ENCODE data around the gene KCNV2.

Gene KCNV2

DNA sequence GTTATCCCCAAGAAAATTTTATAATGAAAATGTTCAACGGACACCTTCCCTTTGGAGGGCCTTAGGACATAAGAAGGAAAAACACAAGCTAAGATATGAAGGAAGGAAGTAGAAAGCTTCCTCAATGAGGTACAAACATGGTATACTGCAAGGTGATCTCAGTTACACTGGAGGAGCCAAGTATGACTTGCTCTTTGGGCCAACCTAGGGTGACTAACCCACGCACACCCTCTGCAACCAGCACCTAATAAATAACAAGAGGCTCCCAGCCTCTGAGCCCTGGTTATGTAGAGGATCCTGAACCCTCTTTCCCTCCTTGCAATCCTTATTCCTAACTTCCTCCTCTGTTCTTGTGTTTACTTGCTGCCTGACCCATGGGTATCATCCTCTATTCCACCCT, 38.3 kb upstream of the KCNV2 start:
- DNase-seq (ENCODE audit: low read depth), result peak; percentile 72

DNA sequence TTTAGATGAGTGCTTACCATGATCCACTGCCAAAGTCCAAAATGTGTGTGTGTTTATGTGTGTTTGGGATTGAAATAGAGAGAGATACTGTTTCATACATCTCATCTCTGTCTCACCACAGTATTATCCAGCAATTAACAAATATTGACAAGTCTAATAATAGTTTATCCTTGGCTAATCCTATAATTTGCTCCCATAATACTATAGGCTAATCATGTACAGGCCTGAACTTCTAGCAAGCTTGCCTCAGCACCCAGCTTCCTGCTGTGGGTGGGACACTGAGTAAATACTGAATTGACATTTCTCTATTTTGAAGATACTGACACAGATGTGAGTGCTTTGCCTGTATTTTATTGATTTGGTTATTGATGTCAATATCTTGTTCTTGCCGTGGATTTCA, 35.3 kb upstream of the KCNV2 start:
- TF ChIP-seq CTCF (IDR thresholded peaks at IDR 0.05; ENCODE audit: insufficient read depth, low read depth, low read length, missing control alignments), result no peak
- H3K4me3 ChIP-seq (ENCODE audit: low read length), result no peak overlapping the region

More for the DNA sequence above, 38.3 kb upstream of the KCNV2 start:
- no peak for TF ChIP-seq CTCF (IDR thresholded peaks at IDR 0.05; ENCODE audit: insufficient read depth, low read depth, low read length, missing control alignments)
- no peak overlapping the region for H3K4me3 ChIP-seq (ENCODE audit: low read length)

DNA sequence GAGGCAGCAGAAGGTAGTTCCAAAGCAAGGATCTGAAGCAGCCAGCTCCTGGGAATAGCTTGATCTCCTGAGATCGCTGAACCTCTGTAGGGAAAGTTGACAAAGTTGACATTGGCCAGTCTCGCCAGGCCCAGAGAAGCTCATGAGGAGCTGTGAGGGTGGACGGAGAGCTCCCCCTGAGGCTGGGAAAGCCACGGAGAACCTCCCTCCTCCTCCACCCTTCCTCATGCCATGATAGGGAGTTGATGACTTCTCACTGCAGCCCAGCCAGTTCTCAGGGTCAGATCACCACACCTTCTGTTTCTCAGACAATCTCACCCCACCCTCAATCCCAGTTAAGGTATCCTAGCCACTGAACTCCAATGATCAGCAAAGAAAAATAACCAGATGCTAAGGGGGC, 30.4 kb upstream of the KCNV2 start:
- TF ChIP-seq CTCF (IDR thresholded peaks at IDR 0.05; ENCODE audit: insufficient read depth, low read depth, low read length, missing control alignments), result no peak
- H3K4me3 ChIP-seq (ENCODE audit: low read length), result no peak overlapping the region
- peak; percentile 14 for DNase-seq (ENCODE audit: low read depth)

More for the DNA sequence above, 35.3 kb upstream of the KCNV2 start:
- peak; percentile 42 for DNase-seq (ENCODE audit: low read depth)

- H3K4me3 ChIP-seq (ENCODE audit: low read length), result no peak overlapping the region
- TF ChIP-seq CTCF (IDR thresholded peaks at IDR 0.05; ENCODE audit: insufficient read depth, low read depth, low read length, missing control alignments), result no peak
- DNase-seq (ENCODE audit: low read depth), result no peak
Observed at GRCh38 chr9:2688636-2689035, 28.7 kb upstream of the KCNV2 start.

GRCh38 chr9:2691212-2691611, 26.1 kb upstream of the KCNV2 start:
- no peak for TF ChIP-seq CTCF (IDR thresholded peaks at IDR 0.05; ENCODE audit: insufficient read depth, low read depth, low read length, missing control alignments)
- H3K4me3 ChIP-seq (ENCODE audit: low read length), result no peak overlapping the region
- peak; percentile 29 for DNase-seq (ENCODE audit: low read depth)

DNA sequence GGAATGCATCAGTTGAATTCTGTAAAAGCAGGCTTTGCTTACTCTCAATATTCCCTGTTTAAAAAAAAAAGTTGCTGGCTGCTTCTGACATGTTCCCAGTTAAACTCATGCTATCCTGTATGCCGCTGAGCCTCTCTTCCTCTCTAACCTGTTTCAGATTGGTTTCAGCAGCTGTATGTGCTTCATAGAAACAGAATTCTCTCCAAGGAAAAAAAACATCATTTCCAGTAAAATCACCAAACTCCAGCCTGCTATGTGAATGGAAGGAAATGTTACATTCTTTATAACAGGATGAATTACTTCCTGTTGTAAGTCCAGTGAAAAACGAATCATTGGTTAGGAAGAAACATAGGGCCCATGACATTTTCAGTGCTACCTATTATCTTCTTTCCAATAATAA, 25.7 kb upstream of the KCNV2 start:
- H3K4me3 ChIP-seq (ENCODE audit: low read length), result no peak overlapping the region
- TF ChIP-seq CTCF (IDR thresholded peaks at IDR 0.05; ENCODE audit: insufficient read depth, low read depth, low read length, missing control alignments), result no peak
- DNase-seq (ENCODE audit: low read depth), result no peak

GRCh38 chr9:2693056-2693455, 24.3 kb upstream of the KCNV2 start:
- DNase-seq (ENCODE audit: low read depth), result no peak
- H3K4me3 ChIP-seq (ENCODE audit: low read length), result no peak overlapping the region
- no peak for TF ChIP-seq CTCF (IDR thresholded peaks at IDR 0.05; ENCODE audit: insufficient read depth, low read depth, low read length, missing control alignments)

All from epithelial cell of esophagus (primary cell).